K562 (cell line): Measurements from ENCODE around the gene AGK. TPM values are rescaled to one million over a fixed set of nuclear protein-coding genes. Genes with fewer than 3 reads are reported as not detected.

Experiments
- ATAC-seq: fragments of 200-7000 bp; cut with Tn5 transposase; 3 replicates; pipeline ENCODE4 v1.9.1; 2020; ENCODE audit warnings: moderate library complexity
- BruUV-seq: library from RNA; stranded (reverse); fragments of 400-500 nt; replicated peaks from 2 replicates; lab custom pipeline; 2021; lab: Mats Ljungman, UMichigan
- CTCF ChIA-PET: fragments of 300-600 bp; formaldehyde crosslinking; extraction: SDS; loops from one replicate; lab custom pipeline; 2021; ENCODE audit warnings: low intra/inter-chr PET ratio; lab: Yijun Ruan, JAX
- POLR2A ChIA-PET: fragments of 300-600, 350-650 bp; sonication (Branson Sonifier 250); formaldehyde crosslinking; extraction: SDS; loops from one replicate; lab custom pipeline; 2021; ENCODE audit warnings: antibody characterized with exemption, inconsistent platforms; lab: Yijun Ruan, JAX
- DNase-seq, 4 experiments: peaks; one replicate each; pipeline versions ENCODE4 v3.0.0 to v3.0.0-alpha.2; 2011 to 2018; ENCODE audit warnings: low spot score in 3 of 4, mixed read lengths in 3 of 4; ENCODE audit errors: extremely low read depth in 1 of 4
- FAIRE-seq: peaks from 2 replicates; lab custom pipeline; 2011; peaks lifted over from hg19 to GRCh38; lab: Jason Lieb, UNC
- H2AFZ ChIP-seq: 2 replicates; pipeline ENCODE4 v1.6.0; 2011; ENCODE audit warnings: low read depth, low read length, control low read depth, inconsistent platforms
- H3K27ac ChIP-seq: fragments of 200-600 bp; 3 replicates; pipeline ENCODE4 v1.8.0; 2011; ENCODE audit warnings: low read depth, mild to moderate bottlenecking, control low read depth, inconsistent platforms, low read length, moderate library complexity, mixed read lengths; ENCODE audit errors: extremely low read depth
- H3K27me3 ChIP-seq, 2 experiments: fragments of 300-600 bp in 1 of 2; 2 replicates in 1 of 2; 3 replicates in 1 of 2; pipeline versions ENCODE4 v1.6.0 to v1.8.0; 2011; ENCODE audit warnings: inconsistent platforms in 2 of 2, low read length in 2 of 2, mild to moderate bottlenecking in 1 of 2, mixed read lengths in 1 of 2, moderate library complexity in 1 of 2; ENCODE audit not compliant: control insufficient read depth in 2 of 2, insufficient read depth in 2 of 2
- H3K36me3 ChIP-seq: fragments of 300-600 bp; 3 replicates; pipeline ENCODE4 v1.8.0; 2011; ENCODE audit warnings: mild to moderate bottlenecking, low read length, inconsistent platforms; ENCODE audit not compliant: control insufficient read depth, insufficient read depth
- H3K4me1 ChIP-seq, 2 experiments: fragments of 200-600 bp in 1 of 2; replicated peaks in 1 of 2; 2 replicates in 1 of 2; 3 replicates in 1 of 2; pipeline versions ENCODE4 v1.5.1 to v1.8.0; 2011; ENCODE audit warnings: inconsistent platforms in 2 of 2, low read length in 2 of 2, mild to moderate bottlenecking in 1 of 2, mixed read lengths in 1 of 2, moderate library complexity in 1 of 2; ENCODE audit not compliant: control insufficient read depth in 2 of 2, insufficient read depth in 2 of 2
- H3K4me2 ChIP-seq: 2 replicates; pipeline ENCODE4 v1.6.1; 2011; ENCODE audit warnings: low read length, control low read depth, inconsistent platforms, mixed read lengths; ENCODE audit not compliant: insufficient read depth
- H3K4me3 ChIP-seq: fragments of 200-600 bp; sonication (generic), shearing (Covaris generic); 2 replicates; pipeline ENCODE4 v1.5.1; 2016; ENCODE audit warnings: control low read depth, inconsistent platforms
- H3K79me2 ChIP-seq: fragments of 200-600 bp; 3 replicates; pipeline ENCODE4 v1.8.0; 2011; ENCODE audit warnings: low read length, inconsistent platforms; ENCODE audit not compliant: control insufficient read depth, insufficient read depth
- H3K9ac ChIP-seq, 2 experiments: 2 replicates each; pipeline versions ENCODE4 v1.6.0 to v1.6.1; 2011; ENCODE audit warnings: low read depth in 2 of 2, low read length in 2 of 2, control low read depth in 1 of 2, inconsistent platforms in 1 of 2, mild to moderate bottlenecking in 1 of 2, mixed read lengths in 1 of 2; ENCODE audit not compliant: insufficient read depth in 1 of 2
- H3K9me1 ChIP-seq: one replicate; pipeline ENCODE4 v1.6.0; 2011; ENCODE audit warnings: inconsistent platforms, mild to moderate bottlenecking, low read length, moderate library complexity; ENCODE audit not compliant: control insufficient read depth, insufficient read depth
- H3K9me3 ChIP-seq: replicated peaks from 2 replicates; pipeline ENCODE4 v1.5.1; 2011; ENCODE audit warnings: low read depth, low read length, inconsistent platforms; ENCODE audit not compliant: control insufficient read depth, insufficient read depth
- H4K20me1 ChIP-seq: replicated peaks from 2 replicates; pipeline ENCODE4 v1.6.1; 2011; ENCODE audit warnings: low read length, inconsistent platforms, mixed read lengths; ENCODE audit not compliant: control insufficient read depth, insufficient read depth
- ATF3 ChIP-seq, 2 experiments: fragments of 450-650 bp in 1 of 2; sonication (generic) in 1 of 2; formaldehyde crosslinking in 1 of 2; IDR thresholded peaks in 1 of 2; conservative IDR thresholded peaks in 1 of 2; 2 replicates each; pipeline versions ENCODE4 v1.6.1 to v1.8.1; 2016 to 2023; ENCODE audit warnings: mild to moderate bottlenecking in 2 of 2, moderate library complexity in 2 of 2, inconsistent platforms in 1 of 2, missing genetic modification reagents in 1 of 2
- CBFA2T3 ChIP-seq: fragments of 450-650 bp; IDR thresholded peaks from 2 replicates; pipeline ENCODE4 v1.6.1; 2017
- FOXJ3 ChIP-seq: sonication (generic); formaldehyde crosslinking; IDR thresholded peaks from 2 replicates; pipeline ENCODE4 v1.4.0; 2020; ENCODE audit warnings: mild to moderate bottlenecking, missing genetic modification reagents
- GATA2 ChIP-seq: sonication (generic); formaldehyde crosslinking; IDR thresholded peaks from 2 replicates; pipeline ENCODE4 v1.4.0; 2020; ENCODE audit warnings: mild to moderate bottlenecking, missing genetic modification reagents
- IRF9 ChIP-seq: fragments of 450-650 bp; IDR thresholded peaks from 2 replicates; pipeline ENCODE4 v1.6.1; 2016; ENCODE audit warnings: missing biosample characterization, missing genetic modification characterization
- TAF15 ChIP-seq: fragments of 200-400 bp; formaldehyde crosslinking; IDR thresholded peaks from 2 replicates; pipeline ENCODE4 v1.6.1; 2017; ENCODE audit warnings: mild to moderate bottlenecking, low read depth, low read length, moderate library complexity
- ZBTB7A ChIP-seq: IDR thresholded peaks from 2 replicates; pipeline ENCODE4 v1.6.1; 2011; ENCODE audit warnings: low read depth, mild to moderate bottlenecking, low read length, moderate library complexity, borderline replicate concordance; ENCODE audit not compliant: control insufficient read depth
- ZKSCAN3 ChIP-seq: fragments of 250-450 bp; sonication (Bioruptor Pico); IDR thresholded peaks from 2 replicates; pipeline ENCODE4 v1.4.0; 2020
- ZNF134 ChIP-seq: fragments of 250-450 bp; sonication (Bioruptor Pico); conservative IDR thresholded peaks from 2 replicates; pipeline ENCODE4 v1.4.0; 2020
- ZNF316 ChIP-seq: fragments of 450-650 bp; IDR thresholded peaks from 2 replicates; pipeline ENCODE4 v1.6.1; 2016
- ZNF764 ChIP-seq: fragments of 250-450 bp; sonication (Bioruptor Pico); IDR thresholded peaks from 2 replicates; pipeline ENCODE4 v1.4.0; 2020; ENCODE audit warnings: low read depth, mild to moderate bottlenecking, moderate library complexity
- WGBS: fragments of 100-300 bp; shearing (Covaris generic); methylation state at CpG from one replicate; pipeline ENCODE4 v1.1.6; 2016; ENCODE audit warnings: low coverage, mixed read lengths; ENCODE audit not compliant: insufficient coverage; ENCODE audit errors: missing lambda C conversion rate; 5-methylcytosine and 5-hydroxymethylcytosine counted together
- in situ Hi-C: fragments of 300-500 bp; cut with MboI; formaldehyde crosslinking; loops from 4 replicates; pipeline ENCODE4 v1.15.0; 2018; ENCODE audit warnings: inconsistent platforms, mixed read lengths
- intact Hi-C: fragments of 100-400 bp; cut with micrococcal nuclease; formaldehyde crosslinking; loops from 2 replicates; pipeline ENCODE4 v1.14.2; 2022
- polyA plus RNA-seq, 8 experiments: library from polyadenylated mRNA; depleted of rRNA in 4 of 8; stranded (reverse) in 5 of 8; unstranded in 3 of 8; fragments of >200 nt; fragmentation: Nextera tagmentation in 2 of 8; fragmentation: Illumina TruSeq in 1 of 8; extraction: Ambion mirVana in 2 of 8; extraction: Trizol in 1 of 8; gene quantifications; 2 replicates each; pipeline versions ENCODE4 v1.2.1 to v1.2.3, GENCODE V29; 2011 to 2014; ENCODE audit warnings: inconsistent platforms in 1 of 8, missing spikeins in 1 of 8
- total RNA-seq, 7 experiments: library from RNA; depleted of rRNA in 6 of 7; stranded (reverse); fragments of >200 nt in 6 of 7; fragmentation: Illumina TruSeq in 2 of 7; extraction: Trizol in 2 of 7; gene quantifications; 2 replicates each; pipeline versions ENCODE4 v1.2.1 to v1.2.3, GENCODE V29; 2011 to 2021; ENCODE audit warnings: low replicate concordance in 1 of 7
- TF ChIP-seq, protein P1 (sequence below): sonication (generic); formaldehyde crosslinking; IDR thresholded peaks from 2 replicates; pipeline ENCODE4 v1.8.0; 2023; ENCODE audit warnings: mild to moderate bottlenecking, missing genetic modification reagents
- TF ChIP-seq, protein P2 (sequence below): fragments of 150-350 bp; IDR thresholded peaks from 2 replicates; pipeline ENCODE4 v1.6.1; 2014; ENCODE audit warnings: low read depth, mild to moderate bottlenecking, low read length, borderline replicate concordance

AGK gene
- total and polyA plus RNA-seq, 9 of the 15 experiments (the other 6 are each of a cell fraction or from before 2014, with no cell fraction given): 50.7 to 128 (median 71.8) TPM

GRCh38 chr7:141519623-141520022, 31.6 kb upstream of the AGK start:
- Histone ChIP-seq H3K27ac (no peak overlapping the region), H3K9me3 (no peaks in the 10 kb centered on the region), H3K4me2 (no peak overlapping the region), H3K4me1 (no peaks in the 10 kb centered on the region), H3K36me3 (no peaks in the 10 kb centered on the region), H3K9ac (no peak overlapping the region), H3K9me1 (no peaks in the 10 kb centered on the region), H3K4me3 (no peak overlapping the region), H2AFZ (no peak overlapping the region), H3K27me3 (peaks cover 30 to 46% of the 10 kb centered on the region in 2 experiments), H4K20me1 (no peaks in the 10 kb centered on the region), H3K79me2 (no peaks in the 10 kb centered on the region)
- 0% methylated on average over 4 of the region's 4 CpGs for WGBS
- no peak for ATAC-seq
- in situ Hi-C loops: no loop called here
- POLR2A ChIA-PET: interaction anchor here (0.9 kb wide), 1 partner anchor 10 kb away, joined by 3 read pairs; no protein-coding TSS in a partner anchor
- CTCF ChIA-PET: no interaction called here
- FAIRE-seq: no peak
- intact Hi-C loops: no loop called here
- BruUV-seq: no TSS peak
- no peak for DNase-seq
- TF ChIP-seq ZNF764 (no peak), TAF15 (no peak), ATF3 (IDR thresholded peaks at IDR 0.05) (no peak), ATF3 (CRISPR knock-in tag; conservative IDR thresholded peaks at IDR 0.05) (no peak), CBFA2T3 (no peak), ZKSCAN3 (CRISPR knock-in tag) (no peak), GATA2 (CRISPR knock-in tag) (no peak), FOXJ3 (no peak), ZBTB7A (no peak), IRF9 (tag) (no peak), ZNF134 (CRISPR knock-in tag) (no peak), ZNF316 (no peak)
- TF ChIP-seq, protein P1, sequence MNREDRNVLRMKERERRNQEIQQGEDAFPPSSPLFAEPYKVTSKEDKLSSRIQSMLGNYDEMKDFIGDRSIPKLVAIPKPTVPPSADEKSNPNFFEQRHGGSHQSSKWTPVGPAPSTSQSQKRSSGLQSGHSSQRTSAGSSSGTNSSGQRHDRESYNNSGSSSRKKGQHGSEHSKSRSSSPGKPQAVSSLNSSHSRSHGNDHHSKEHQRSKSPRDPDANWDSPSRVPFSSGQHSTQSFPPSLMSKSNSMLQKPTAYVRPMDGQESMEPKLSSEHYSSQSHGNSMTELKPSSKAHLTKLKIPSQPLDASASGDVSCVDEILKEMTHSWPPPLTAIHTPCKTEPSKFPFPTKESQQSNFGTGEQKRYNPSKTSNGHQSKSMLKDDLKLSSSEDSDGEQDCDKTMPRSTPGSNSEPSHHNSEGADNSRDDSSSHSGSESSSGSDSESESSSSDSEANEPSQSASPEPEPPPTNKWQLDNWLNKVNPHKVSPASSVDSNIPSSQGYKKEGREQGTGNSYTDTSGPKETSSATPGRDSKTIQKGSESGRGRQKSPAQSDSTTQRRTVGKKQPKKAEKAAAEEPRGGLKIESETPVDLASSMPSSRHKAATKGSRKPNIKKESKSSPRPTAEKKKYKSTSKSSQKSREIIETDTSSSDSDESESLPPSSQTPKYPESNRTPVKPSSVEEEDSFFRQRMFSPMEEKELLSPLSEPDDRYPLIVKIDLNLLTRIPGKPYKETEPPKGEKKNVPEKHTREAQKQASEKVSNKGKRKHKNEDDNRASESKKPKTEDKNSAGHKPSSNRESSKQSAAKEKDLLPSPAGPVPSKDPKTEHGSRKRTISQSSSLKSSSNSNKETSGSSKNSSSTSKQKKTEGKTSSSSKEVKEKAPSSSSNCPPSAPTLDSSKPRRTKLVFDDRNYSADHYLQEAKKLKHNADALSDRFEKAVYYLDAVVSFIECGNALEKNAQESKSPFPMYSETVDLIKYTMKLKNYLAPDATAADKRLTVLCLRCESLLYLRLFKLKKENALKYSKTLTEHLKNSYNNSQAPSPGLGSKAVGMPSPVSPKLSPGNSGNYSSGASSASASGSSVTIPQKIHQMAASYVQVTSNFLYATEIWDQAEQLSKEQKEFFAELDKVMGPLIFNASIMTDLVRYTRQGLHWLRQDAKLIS (CRISPR knock-in tag): no peak
- TF ChIP-seq, protein P2, sequence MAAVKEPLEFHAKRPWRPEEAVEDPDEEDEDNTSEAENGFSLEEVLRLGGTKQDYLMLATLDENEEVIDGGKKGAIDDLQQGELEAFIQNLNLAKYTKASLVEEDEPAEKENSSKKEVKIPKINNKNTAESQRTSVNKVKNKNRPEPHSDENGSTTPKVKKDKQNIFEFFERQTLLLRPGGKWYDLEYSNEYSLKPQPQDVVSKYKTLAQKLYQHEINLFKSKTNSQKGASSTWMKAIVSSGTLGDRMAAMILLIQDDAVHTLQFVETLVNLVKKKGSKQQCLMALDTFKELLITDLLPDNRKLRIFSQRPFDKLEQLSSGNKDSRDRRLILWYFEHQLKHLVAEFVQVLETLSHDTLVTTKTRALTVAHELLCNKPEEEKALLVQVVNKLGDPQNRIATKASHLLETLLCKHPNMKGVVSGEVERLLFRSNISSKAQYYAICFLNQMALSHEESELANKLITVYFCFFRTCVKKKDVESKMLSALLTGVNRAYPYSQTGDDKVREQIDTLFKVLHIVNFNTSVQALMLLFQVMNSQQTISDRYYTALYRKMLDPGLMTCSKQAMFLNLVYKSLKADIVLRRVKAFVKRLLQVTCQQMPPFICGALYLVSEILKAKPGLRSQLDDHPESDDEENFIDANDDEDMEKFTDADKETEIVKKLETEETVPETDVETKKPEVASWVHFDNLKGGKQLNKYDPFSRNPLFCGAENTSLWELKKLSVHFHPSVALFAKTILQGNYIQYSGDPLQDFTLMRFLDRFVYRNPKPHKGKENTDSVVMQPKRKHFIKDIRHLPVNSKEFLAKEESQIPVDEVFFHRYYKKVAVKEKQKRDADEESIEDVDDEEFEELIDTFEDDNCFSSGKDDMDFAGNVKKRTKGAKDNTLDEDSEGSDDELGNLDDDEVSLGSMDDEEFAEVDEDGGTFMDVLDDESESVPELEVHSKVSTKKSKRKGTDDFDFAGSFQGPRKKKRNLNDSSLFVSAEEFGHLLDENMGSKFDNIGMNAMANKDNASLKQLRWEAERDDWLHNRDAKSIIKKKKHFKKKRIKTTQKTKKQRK: no peak
